Ovary (tissue), 3 donors: ENCODE data around the gene SEMA5A.

ENCODE experiments used
- POLR2A ChIP-seq: fragments of 450-650 bp; IDR thresholded peaks from one replicate; pipeline ENCODE4 v1.6.1; 2017; ENCODE audit warnings: antibody characterized with exemption, mild to moderate bottlenecking, moderate library complexity
- TF ChIP-seq, protein P1 (sequence below), 3 donors: fragments of 450-650 bp in 2 of 3; fragments of 200-600 bp in 1 of 3; IDR thresholded peaks; one replicate each; pipeline versions ENCODE4 v1.5.1 to v1.8.0; 2016 to 2022; ENCODE audit warnings: antibody characterized with exemption in 3 of 3, mild to moderate bottlenecking in 1 of 3
- donor health status: DM: no; HTN: no; CAD: no.

DNA sequence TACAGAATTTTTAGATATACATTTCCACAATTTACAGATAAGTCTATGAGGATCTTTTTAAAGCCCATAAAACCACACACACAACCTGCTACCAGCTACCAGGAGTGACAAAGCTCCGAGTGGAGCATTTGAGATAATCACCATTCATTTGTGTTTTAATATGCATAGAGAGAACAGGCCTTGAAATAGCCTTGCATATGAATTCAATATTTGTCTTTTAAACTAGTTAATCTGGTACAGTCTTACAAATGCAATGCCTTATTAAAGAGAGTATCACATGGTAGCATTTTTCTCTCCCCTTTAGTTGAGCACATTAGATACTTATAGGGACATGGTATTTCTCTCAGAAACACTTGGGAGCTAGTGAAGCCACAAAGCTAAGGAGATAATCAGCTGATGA, 49.1 kb downstream of the SEMA5A start:
- TF ChIP-seq, protein P1, sequence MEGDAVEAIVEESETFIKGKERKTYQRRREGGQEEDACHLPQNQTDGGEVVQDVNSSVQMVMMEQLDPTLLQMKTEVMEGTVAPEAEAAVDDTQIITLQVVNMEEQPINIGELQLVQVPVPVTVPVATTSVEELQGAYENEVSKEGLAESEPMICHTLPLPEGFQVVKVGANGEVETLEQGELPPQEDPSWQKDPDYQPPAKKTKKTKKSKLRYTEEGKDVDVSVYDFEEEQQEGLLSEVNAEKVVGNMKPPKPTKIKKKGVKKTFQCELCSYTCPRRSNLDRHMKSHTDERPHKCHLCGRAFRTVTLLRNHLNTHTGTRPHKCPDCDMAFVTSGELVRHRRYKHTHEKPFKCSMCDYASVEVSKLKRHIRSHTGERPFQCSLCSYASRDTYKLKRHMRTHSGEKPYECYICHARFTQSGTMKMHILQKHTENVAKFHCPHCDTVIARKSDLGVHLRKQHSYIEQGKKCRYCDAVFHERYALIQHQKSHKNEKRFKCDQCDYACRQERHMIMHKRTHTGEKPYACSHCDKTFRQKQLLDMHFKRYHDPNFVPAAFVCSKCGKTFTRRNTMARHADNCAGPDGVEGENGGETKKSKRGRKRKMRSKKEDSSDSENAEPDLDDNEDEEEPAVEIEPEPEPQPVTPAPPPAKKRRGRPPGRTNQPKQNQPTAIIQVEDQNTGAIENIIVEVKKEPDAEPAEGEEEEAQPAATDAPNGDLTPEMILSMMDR (IDR thresholded peaks at IDR 0.05), result no peak
- TF ChIP-seq POLR2A, result no peak
